Right cardiac atrium (tissue), 5 donors: ENCODE measurements around the gene CTU1. TPM values are rescaled to one million over a fixed set of nuclear protein-coding genes. Genes with fewer than 3 reads are reported as not detected.
"Not testable (repeated sequence)": the region's sequence is repeated elsewhere in the genome, so short reads cannot be mapped to it uniquely, and the experiment has no call there.

Experiments
- ATAC-seq, 2 donors: fragments of 200-7000 bp; cut with Tn5 transposase; one replicate each; pipeline versions ENCODE4 v1.8.0 to v1.9.1; 2020; ENCODE audit warnings: moderate library complexity in 2 of 2, mild to moderate bottlenecking in 1 of 2
- DNase-seq, 3 donors: peaks; one replicate each; pipeline ENCODE4 v3.0.0-alpha.2; 2020
- H3K27ac ChIP-seq: one replicate; pipeline ENCODE4 v1.5.1; 2013; ENCODE audit warnings: mild to moderate bottlenecking, low read length, control low read depth, moderate library complexity
- H3K27me3 ChIP-seq: one replicate; pipeline ENCODE4 v1.6.1; 2013; ENCODE audit not compliant: control insufficient read depth, insufficient read depth
- H3K4me1 ChIP-seq: one replicate; pipeline ENCODE4 v1.6.1; 2013; ENCODE audit warnings: low read length; ENCODE audit not compliant: control insufficient read depth, insufficient read depth
- H3K4me3 ChIP-seq: one replicate; pipeline ENCODE4 v1.5.1; 2013; ENCODE audit warnings: low read length, control low read depth
- H3K9me3 ChIP-seq: one replicate; pipeline ENCODE4 v1.6.1; 2013; ENCODE audit warnings: low read length; ENCODE audit not compliant: control insufficient read depth
- WGBS: extraction: QIAGEN DNeasy Blood & Tissue Kit; methylation state at CpG from one replicate; pipeline ENCODE4 v1.1.7; 2013; 5-methylcytosine and 5-hydroxymethylcytosine counted together
- intact Hi-C, 4 donors: fragments of 100-400 bp; cut with DNase I; formaldehyde crosslinking; loops; one replicate each; pipeline versions ENCODE4 v1.11.0 to v1.14.0; 2022 to 2023
- polyA plus RNA-seq: library from polyadenylated mRNA; stranded (reverse); fragments of 200-250 nt; gene quantifications from one replicate; pipeline ENCODE4 v1.2.3, GENCODE V29; 2013
- total RNA-seq, 4 donors: library from RNA; stranded (reverse); fragmentation: NEBNext Ultra II Directional; extraction: Animal tissue kit (Norgen Biotek cat#: 25700); gene quantifications; one replicate each; pipeline ENCODE4 v1.2.1, GENCODE V29; 2021
- donor health status: healthy with polysubstance abuse.
- donor health status: DM: no; HTN: yes; CAD: no.
- donor health status: DM: no; HTN: no; CAD: no.
- donor health status: DM: no; HTN: yes; CAD: no; lungs with severe emphysema.
- donor health status: DM: yes; HTN: yes; CAD: no.

Gene CTU1
- total and polyA plus RNA-seq, 5 donors: 2.0 to 5.3 (median 4.3) TPM

DNA sequence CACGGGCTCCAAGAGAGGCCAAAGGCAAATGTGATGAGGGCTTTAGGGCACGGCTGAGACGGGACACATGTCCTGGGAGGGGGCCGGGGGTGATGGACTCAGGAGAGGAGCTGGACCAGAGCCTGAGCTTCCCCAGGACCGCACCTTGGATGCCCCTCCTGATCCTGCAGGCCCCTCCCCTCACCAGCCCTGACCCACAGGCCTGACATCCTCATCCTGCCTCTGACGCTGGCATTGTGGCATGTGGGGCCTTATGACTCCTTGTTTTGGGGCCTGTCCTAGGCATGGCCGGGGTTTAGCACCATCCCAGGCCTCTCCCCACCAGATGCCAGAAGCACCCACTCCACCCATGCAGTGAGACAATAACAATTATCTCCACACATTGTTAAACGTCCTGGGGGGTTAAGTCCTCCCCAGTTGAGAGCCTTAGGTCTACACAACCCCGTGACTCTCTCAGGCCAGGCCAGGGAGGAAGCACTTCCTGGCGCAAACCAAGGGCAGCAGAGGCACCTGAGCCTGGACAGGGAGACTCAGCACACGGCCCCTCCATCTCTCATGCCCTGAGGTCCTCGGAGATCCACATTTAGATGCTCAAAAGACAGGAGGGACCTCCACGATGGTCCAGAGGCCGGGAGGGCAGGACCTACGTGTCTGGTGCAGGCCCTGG, 34.7 kb upstream of the CTU1 start:
- H3K27ac ChIP-seq, H3K27me3 ChIP-seq, DNase-seq, H3K4me1 ChIP-seq, H3K9me3 ChIP-seq, H3K4me3 ChIP-seq, intact Hi-C loops: not testable (repeated sequence)
- 74% methylated on average over 14 of the region's 15 CpGs for WGBS
- ATAC-seq: peak in 1 of 2 donors; percentile 10

DNA sequence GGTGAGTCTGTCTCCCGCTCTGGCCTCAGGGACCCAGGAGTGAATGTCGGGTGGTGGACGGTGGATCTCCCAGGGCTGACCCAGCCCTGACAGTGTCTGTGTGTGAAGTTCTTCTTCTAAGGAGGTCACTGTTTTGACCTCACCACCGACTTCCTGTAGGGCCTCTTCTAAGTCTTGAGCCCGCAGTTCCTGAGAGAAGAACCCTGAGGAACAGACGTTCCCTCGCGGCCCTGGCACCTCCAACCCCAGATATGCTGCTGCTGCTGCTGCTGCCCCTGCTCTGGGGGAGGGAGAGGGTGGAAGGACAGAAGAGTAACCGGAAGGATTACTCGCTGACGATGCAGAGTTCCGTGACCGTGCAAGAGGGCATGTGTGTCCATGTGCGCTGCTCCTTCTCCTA, 33.9 kb upstream of the CTU1 start, which contains the start of gene SIGLEC7:
TSS of gene SIGLEC7 (plus strand) at position 183 of the 400 bp plus-strand sequence. CDS start at position 252, 69 bp downstream.
- DNase-seq: peak; percentile 60 to 84 (median 82)
- Histone ChIP-seq H3K4me3 (no peak within 1 kb of the TSS), H3K27ac (peak within 1 kb of the TSS; percentile 32), H3K27me3 (no peaks in the 10 kb centered on the region), H3K9me3 (no peaks in the 10 kb centered on the region), H3K4me1 (no peaks in the 10 kb centered on the region)
- WGBS: 50% methylated on average over 14 of the region's 14 CpGs
- ATAC-seq: peak; percentile 49 to 54
- intact Hi-C loops: no loop called here

DNA sequence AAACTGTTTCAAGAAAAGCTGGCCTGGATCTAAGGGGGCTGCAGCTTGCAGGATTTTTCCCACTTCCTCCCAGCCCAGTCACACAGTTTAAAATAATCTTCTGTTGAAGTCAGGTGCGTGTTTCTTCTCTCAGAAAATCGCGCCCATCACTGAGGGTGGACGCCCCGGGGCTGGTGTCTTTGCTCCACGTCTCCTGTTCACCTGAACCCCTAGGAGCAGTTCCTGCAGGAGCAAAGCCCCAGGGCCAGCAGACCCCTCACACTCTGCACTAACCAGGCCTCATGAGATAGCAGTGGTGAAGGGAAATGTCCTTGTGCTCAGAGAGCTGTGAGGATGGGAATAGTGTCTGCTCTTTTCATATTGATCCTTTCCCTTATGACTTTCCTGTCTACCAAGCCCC, 33.0 kb upstream of the CTU1 start:
- no peaks in the 10 kb centered on the region for H3K27me3 ChIP-seq
- DNase-seq: no peak
- no peak for ATAC-seq
- no peak overlapping the region for H3K27ac ChIP-seq
- intact Hi-C loops: no loop called here
- H3K9me3 ChIP-seq: no peaks in the 10 kb centered on the region
- 79% methylated on average over 6 of the region's 6 CpGs for WGBS
- no peak overlapping the region for H3K4me3 ChIP-seq
- H3K4me1 ChIP-seq: no peaks in the 10 kb centered on the region

DNA sequence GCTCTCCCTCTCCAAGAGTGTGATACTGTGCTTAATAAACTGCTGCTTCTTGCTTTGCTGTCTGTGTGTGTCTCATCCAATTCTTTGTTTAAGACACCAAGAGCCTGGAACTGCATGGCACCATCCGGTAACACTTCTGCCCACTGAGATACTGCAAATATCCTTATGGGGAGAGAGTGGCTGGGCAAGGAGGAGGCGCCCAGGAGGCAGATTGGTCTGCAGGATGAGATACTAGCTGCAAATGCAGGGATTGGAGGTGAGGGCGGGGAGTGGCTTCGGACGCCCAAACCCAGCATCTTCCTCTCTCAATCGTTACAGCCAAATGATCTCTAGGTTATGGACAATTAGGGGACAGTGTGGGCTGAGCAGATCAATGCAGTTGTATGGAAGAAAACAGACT, 32.2 kb upstream of the CTU1 start:
- ATAC-seq (no peak), DNase-seq (no peak)
- H3K27me3 ChIP-seq: no peaks in the 10 kb centered on the region
- no peaks in the 10 kb centered on the region for H3K9me3 ChIP-seq
- no peak overlapping the region for H3K4me3 ChIP-seq
- no peaks in the 10 kb centered on the region for H3K4me1 ChIP-seq
- H3K27ac ChIP-seq: no peak overlapping the region
- WGBS: 40% methylated on average over 6 of the region's 6 CpGs
- intact Hi-C loops: no loop called here

DNA sequence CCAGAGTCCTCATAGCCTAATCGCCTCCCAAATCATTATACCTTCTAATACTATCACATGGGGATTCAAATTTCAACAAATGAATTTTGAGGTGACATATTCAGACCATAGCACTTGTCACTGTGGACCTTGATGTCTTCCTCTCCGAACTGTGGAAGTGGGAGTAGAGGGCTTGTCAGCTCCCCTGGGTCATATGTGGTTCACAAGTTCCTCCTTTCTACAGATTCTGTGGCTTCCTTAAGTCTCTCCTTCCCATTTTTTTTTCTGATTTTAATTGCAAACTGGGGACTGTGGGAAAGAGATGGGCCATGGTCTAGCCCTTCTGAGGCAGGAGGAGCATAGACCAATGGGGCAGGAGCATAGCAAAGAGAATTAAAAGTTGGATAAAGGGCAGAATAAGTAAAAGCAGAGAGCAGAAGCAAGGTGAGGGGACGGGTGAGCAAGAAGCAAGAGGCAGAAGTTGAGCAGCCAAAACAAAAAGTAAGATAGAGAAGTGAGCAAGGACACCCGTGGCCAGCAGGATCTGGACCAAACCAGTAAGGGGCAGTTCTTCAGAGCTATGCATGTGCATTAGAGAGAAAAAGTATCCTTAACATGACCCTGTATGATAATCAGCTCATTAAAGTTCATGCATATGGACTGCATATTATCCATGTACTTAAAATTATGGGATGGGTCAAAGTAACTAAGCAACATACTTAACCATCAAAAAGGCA, 31.2 kb upstream of the CTU1 start:
- Histone ChIP-seq H3K4me1 (no peaks in the 10 kb centered on the region), H3K27me3 (no peaks in the 10 kb centered on the region), H3K27ac (no peak overlapping the region), H3K4me3 (no peak overlapping the region), H3K9me3 (no peaks in the 10 kb centered on the region)
- ATAC-seq: peak in 1 of 2 donors; percentile 25
- 57% methylated on average over 4 of the region's 4 CpGs for WGBS
- intact Hi-C loops: no loop called here
- no peak for DNase-seq

DNA sequence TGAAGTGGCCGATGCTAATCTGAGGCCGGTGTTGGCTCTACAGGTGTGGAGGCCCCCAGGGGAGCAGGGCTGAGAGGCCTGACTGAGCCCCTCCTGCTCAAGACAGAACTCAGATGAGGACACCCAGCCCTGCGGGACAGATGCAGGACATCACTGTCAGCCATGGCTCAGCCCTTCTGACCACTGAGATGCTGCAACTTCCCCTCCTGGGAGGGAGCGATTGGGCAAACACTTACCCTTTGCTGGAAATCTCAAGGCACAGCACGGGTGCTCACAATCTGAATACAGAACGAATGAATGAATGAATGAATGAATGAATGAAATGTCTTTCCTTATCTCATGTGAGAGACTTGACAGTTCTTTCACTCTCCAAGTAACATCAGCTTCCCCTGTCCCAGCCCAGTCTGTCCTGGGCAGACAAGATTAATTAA, 30.4 kb upstream of the CTU1 start:
- H3K27me3 ChIP-seq: no peaks in the 10 kb centered on the region
- no peaks in the 10 kb centered on the region for H3K4me1 ChIP-seq
- ATAC-seq: peak; percentile 51 to 62
- no peak overlapping the region for H3K27ac ChIP-seq
- intact Hi-C loops: no loop called here
- 59% methylated on average over 6 of the region's 6 CpGs for WGBS
- no peak overlapping the region for H3K4me3 ChIP-seq
- DNase-seq: peak; percentile 45 to 74 (median 74)
- H3K9me3 ChIP-seq: no peaks in the 10 kb centered on the region

DNA sequence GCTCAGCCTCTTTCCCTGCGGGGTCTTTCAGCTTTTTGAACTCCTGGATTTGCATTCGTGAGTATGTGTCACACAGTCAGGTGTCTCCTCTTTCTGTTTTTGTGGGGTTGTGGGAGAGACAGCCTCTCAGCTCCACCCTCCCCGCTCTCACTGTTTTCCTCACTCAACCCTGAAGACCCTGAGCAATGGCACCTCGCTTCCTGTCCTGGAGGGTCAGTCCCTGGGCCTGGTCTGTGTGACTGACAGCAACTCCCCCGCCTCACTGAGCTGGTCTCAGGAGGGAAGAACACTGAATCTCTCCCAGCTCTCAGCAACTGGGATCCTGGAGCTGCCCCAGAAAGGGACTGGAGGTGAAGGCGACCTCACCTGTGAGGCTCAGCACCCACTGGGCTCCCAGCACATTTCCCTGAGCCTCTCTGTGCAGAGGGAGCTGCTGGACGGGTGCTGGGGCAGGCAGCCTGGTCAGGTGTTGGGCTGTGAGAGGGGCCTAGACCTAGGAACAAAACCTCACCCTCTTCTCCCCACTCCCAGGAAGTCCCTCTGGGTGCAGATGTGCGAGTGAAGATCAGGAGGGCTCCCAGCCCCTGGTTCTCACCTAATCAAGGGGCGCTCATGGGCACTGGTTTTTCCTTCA, 29.7 kb upstream of the CTU1 start:
- DNase-seq (no peak), ATAC-seq (no peak)
- no peaks in the 10 kb centered on the region for H3K9me3 ChIP-seq
- intact Hi-C loops: no loop called here
- WGBS: 83% methylated on average over 9 of the region's 9 CpGs
- H3K27ac ChIP-seq: peak overlapping the region; percentile 12
- no peaks in the 10 kb centered on the region for H3K4me1 ChIP-seq
- H3K27me3 ChIP-seq: no peaks in the 10 kb centered on the region
- no peak overlapping the region for H3K4me3 ChIP-seq

DNA sequence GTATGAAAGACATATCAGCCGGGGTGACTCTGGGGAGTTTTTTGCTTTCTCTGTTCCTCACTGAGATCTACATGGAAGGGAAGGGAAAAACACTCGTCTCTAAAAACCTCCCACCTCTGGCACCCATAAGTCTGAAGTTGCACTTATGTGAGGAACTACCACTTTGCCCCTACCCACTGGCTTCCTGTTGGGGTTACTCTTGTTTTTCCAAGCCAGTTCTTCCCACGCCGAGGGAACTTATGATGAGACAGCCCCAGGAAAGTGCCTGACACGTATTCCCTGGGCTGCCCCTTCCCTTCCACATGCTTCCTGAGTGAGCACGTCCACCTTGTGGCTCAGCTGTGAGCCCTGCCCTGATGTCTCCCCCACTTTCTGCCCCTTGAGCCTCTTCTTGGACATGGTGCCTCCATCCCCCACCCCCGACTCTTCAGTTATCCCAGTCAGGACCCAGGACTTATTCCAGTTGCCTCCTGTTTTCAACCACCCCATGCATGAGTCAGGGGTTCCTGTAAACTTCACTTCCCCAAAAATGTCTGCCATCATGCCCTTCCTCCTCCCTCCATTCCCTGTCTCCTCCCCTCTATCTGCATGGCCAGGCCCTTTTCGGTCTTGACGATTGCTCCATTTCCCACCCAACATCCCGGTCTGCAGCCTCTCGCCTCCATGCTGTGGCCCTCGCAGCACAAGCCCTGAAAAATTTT, 28.8 kb upstream of the CTU1 start:
- WGBS: 66% methylated on average over 12 of the region's 12 CpGs
- H3K27me3 ChIP-seq: no peaks in the 10 kb centered on the region
- H3K27ac ChIP-seq: peak overlapping the region; percentile 34
- ATAC-seq (peak; percentile 57 to 64), DNase-seq (no peak)
- H3K9me3 ChIP-seq: no peaks in the 10 kb centered on the region
- intact Hi-C loops: no loop called here
- H3K4me3 ChIP-seq: no peak overlapping the region
- H3K4me1 ChIP-seq: no peaks in the 10 kb centered on the region

DNA sequence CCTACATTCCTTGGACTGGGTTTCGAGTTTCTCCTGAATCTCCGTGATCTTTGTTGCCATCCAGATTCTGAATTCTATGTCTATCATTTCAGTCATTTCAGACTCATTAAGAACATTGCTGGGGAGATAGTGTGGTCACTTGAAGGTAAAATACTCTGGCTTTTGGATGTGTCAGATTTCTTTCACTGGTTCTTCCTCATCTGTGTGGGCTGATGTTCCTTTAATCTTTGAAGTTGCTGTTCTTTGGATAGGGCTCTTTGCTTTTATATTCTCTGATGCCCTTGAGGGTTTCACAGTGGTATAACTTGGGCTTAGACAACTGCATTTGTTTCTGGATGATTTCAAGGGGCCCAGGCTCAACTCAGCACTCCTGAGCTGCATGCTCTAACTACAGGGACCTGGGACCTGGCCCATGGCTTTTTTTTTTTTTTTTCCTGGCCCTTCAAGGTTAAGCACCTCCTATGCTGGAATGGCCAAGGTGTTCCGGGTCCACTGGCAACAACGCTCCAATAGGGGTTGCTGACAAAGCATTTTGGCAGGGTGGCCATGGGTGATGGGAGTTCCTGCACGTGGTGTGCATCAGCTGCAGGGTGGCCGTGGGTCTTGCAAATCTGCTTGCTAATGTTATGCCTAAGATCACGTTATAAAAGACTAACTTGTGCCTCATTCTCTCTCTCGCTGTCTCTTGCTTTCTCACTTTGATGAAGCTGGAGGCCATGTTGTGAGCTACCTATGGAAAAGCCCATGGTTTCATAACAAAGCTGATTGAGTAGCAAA, 28.0 kb upstream of the CTU1 start:
- DNase-seq: no peak
- H3K4me1 ChIP-seq: no peaks in the 10 kb centered on the region
- WGBS: 81% methylated on average over 8 of the region's 8 CpGs

DNA sequence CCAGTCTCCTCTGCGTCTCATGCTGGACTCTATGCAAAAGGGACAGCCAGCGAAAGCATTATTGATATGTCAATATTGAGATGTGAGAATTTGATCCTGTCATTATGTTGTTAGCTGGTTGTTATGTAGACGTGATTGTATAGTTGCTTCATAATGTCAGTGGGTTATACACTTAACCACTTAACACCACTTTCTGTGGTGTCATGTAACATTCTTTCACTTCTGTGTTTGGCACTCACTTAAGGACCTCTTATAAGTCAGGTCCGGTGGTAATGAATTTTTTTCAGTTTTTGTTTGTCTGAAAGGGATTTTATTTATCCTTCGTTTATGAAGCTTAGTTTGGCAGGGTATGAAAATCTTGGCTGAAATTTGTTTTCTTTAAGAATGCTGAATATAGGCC, 26.8 kb upstream of the CTU1 start:
- intact Hi-C loops: no loop called here
- Histone ChIP-seq H3K27me3 (no peaks in the 10 kb centered on the region), H3K27ac (no peak overlapping the region), H3K9me3 (no peaks in the 10 kb centered on the region), H3K4me3 (no peak overlapping the region), H3K4me1 (peaks cover 3% of the 10 kb centered on the region)
- WGBS: 76% methylated on average over 5 of the region's 5 CpGs
- no peak for DNase-seq
- ATAC-seq: no peak

More for the DNA sequence above, 28.0 kb upstream of the CTU1 start:
- no peak for ATAC-seq
- Histone ChIP-seq H3K9me3 (no peaks in the 10 kb centered on the region), H3K27ac (no peak overlapping the region), H3K4me3 (no peak overlapping the region), H3K27me3 (no peaks in the 10 kb centered on the region)
- intact Hi-C loops: no loop called here
